Liver (tissue), 3 donors: ENCODE results near the gene SCPEP1.
"Not testable (repeated sequence)": the region's sequence is repeated elsewhere in the genome, so short reads cannot be mapped to it uniquely, and the experiment has no call there.

Experiments used
- ATF3 ChIP-seq: IDR thresholded peaks from 2 replicates; pipeline ENCODE4 v1.6.1; 2016; ENCODE audit warnings: antibody characterized with exemption
- CTCF ChIP-seq: fragments of 150-350 bp; IDR thresholded peaks from 2 replicates; pipeline ENCODE4 v1.5.1; 2017; ENCODE audit warnings: improper control_type of control experiment, low read depth, low read length; ENCODE audit not compliant: missing input control
- EGR1 ChIP-seq, 2 donors: IDR thresholded peaks; 2 replicates each; pipeline ENCODE4 v1.6.1; 2016 to 2018; ENCODE audit warnings: antibody characterized with exemption in 2 of 2, low read depth in 2 of 2
- MAX ChIP-seq: IDR thresholded peaks from 2 replicates; pipeline ENCODE4 v1.6.1; 2016; ENCODE audit warnings: antibody characterized with exemption
- RAD21 ChIP-seq, 2 donors: IDR thresholded peaks; 2 replicates each; pipeline ENCODE4 v1.6.1; 2016; ENCODE audit warnings: antibody characterized with exemption in 2 of 2, mild to moderate bottlenecking in 2 of 2
- REST ChIP-seq: IDR thresholded peaks from 2 replicates; pipeline ENCODE4 v1.6.1; 2016; ENCODE audit warnings: antibody characterized with exemption, mild to moderate bottlenecking
- SP1 ChIP-seq: IDR thresholded peaks from 2 replicates; pipeline ENCODE4 v1.6.1; 2018; ENCODE audit warnings: antibody characterized with exemption, mild to moderate bottlenecking
- TAF1 ChIP-seq: conservative IDR thresholded peaks from 2 replicates; pipeline ENCODE4 v1.6.1; 2016; ENCODE audit warnings: antibody characterized with exemption, mild to moderate bottlenecking
- YY1 ChIP-seq: IDR thresholded peaks from 2 replicates; pipeline ENCODE4 v1.6.1; 2016; ENCODE audit warnings: antibody characterized with exemption, mild to moderate bottlenecking
- TF ChIP-seq, protein P1 (sequence below): IDR thresholded peaks from 2 replicates; pipeline ENCODE4 v1.6.1; 2016; ENCODE audit warnings: antibody characterized with exemption
- donor health status: healthy.
- donor health status: healthy.

DNA sequence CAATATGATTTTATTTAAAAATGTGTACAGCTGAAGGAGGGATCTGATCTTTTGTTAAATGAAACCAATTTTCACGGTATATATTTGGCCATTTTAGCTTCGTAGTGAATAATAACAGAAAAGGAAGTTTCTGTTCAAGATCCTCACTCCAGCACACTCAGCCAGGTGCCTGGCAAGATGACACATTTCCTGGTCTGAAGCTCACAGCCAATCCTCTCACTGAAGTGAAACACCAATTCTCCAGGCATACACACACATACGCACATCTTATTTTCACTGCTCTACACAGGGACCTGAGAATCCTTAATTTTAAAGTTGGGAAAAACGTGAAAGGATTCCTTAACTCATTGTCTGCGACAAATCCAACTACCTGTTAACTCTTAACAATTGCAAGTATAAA lies 39.7 kb upstream of the SCPEP1 start:
- TF ChIP-seq CTCF; YY1; TAF1; ATF3; SP1; EGR1 (IDR thresholded peaks at IDR 0.05; ENCODE audit: low read depth in 2 of 2); REST; RAD21 (IDR thresholded peaks at IDR 0.05); MAX: not testable (repeated sequence)
- TF ChIP-seq, protein P1, sequence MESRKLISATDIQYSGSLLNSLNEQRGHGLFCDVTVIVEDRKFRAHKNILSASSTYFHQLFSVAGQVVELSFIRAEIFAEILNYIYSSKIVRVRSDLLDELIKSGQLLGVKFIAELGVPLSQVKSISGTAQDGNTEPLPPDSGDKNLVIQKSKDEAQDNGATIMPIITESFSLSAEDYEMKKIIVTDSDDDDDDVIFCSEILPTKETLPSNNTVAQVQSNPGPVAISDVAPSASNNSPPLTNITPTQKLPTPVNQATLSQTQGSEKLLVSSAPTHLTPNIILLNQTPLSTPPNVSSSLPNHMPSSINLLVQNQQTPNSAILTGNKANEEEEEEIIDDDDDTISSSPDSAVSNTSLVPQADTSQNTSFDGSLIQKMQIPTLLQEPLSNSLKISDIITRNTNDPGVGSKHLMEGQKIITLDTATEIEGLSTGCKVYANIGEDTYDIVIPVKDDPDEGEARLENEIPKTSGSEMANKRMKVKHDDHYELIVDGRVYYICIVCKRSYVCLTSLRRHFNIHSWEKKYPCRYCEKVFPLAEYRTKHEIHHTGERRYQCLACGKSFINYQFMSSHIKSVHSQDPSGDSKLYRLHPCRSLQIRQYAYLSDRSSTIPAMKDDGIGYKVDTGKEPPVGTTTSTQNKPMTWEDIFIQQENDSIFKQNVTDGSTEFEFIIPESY = not testable (repeated sequence)
